HUES48 (cell line): ENCODE data around the gene NEUROD1.

Experiments used
- H3K27ac ChIP-seq: one replicate; pipeline ENCODE4 v1.7.0; 2013; ENCODE audit warnings: low read depth, low read length, inconsistent platforms
- H3K27me3 ChIP-seq: 2 replicates; pipeline ENCODE4 v1.6.1; 2013; ENCODE audit warnings: mild to moderate bottlenecking, low read length; ENCODE audit not compliant: control insufficient read depth, insufficient read depth
- H3K36me3 ChIP-seq: 2 replicates; pipeline ENCODE4 v1.6.1; 2013; ENCODE audit warnings: low read length; ENCODE audit not compliant: control insufficient read depth, insufficient read depth
- H3K4me1 ChIP-seq: 2 replicates; pipeline ENCODE4 v1.6.1; 2013; ENCODE audit warnings: mild to moderate bottlenecking, low read length; ENCODE audit not compliant: control insufficient read depth, insufficient read depth
- H3K4me3 ChIP-seq: 2 replicates; pipeline ENCODE4 v1.5.1; 2013; ENCODE audit warnings: mild to moderate bottlenecking, low read depth, low read length
- H3K9ac ChIP-seq: 2 replicates; pipeline ENCODE4 v1.6.1; 2013; ENCODE audit warnings: mild to moderate bottlenecking, low read depth, low read length, moderate library complexity
- H3K9me3 ChIP-seq: 2 replicates; pipeline ENCODE4 v1.6.1; 2013; ENCODE audit warnings: low read length; ENCODE audit not compliant: control insufficient read depth, insufficient read depth

Gene NEUROD1

GRCh38 chr2:181678861-181679543, 1.3 kb downstream of the NEUROD1 start:
- Histone ChIP-seq H3K4me1 (peaks cover 40% of the 10 kb centered on the region), H3K9me3 (no peaks in the 10 kb centered on the region), H3K27me3 (peaks cover 100% of the 10 kb centered on the region), H3K36me3 (no peaks in the 10 kb centered on the region), H3K4me3 (no peak overlapping the region), H3K9ac (no peak overlapping the region), H3K27ac (no peak overlapping the region)

- H3K4me1 ChIP-seq: peaks cover 40% of the 10 kb centered on the region
- no peak overlapping the region for H3K4me3 ChIP-seq
- no peaks in the 10 kb centered on the region for H3K9me3 ChIP-seq
- peaks cover 100% of the 10 kb centered on the region for H3K27me3 ChIP-seq
- no peak overlapping the region for H3K9ac ChIP-seq
- H3K27ac ChIP-seq: no peak overlapping the region
- no peaks in the 10 kb centered on the region for H3K36me3 ChIP-seq
Measured at GRCh38 chr2:181677912-181678586, 2.3 kb downstream of the NEUROD1 start.

GRCh38 chr2:181675254-181675653, 5.1 kb downstream of the NEUROD1 start:
- Histone ChIP-seq H3K27ac (no peak overlapping the region), H3K27me3 (peaks cover 95% of the 10 kb centered on the region), H3K4me3 (no peak overlapping the region), H3K36me3 (no peaks in the 10 kb centered on the region), H3K9me3 (no peaks in the 10 kb centered on the region), H3K9ac (no peak overlapping the region), H3K4me1 (peaks cover 19% of the 10 kb centered on the region)

GRCh38 chr2:181674461-181674860, 5.9 kb downstream of the NEUROD1 start:
- Histone ChIP-seq H3K4me3 (no peak overlapping the region), H3K27me3 (peaks cover 94% of the 10 kb centered on the region), H3K27ac (no peak overlapping the region), H3K4me1 (peaks cover 11% of the 10 kb centered on the region), H3K36me3 (no peaks in the 10 kb centered on the region), H3K9me3 (no peaks in the 10 kb centered on the region), H3K9ac (no peak overlapping the region)

GRCh38 chr2:181673173-181673572, 7.1 kb downstream of the NEUROD1 start:
- Histone ChIP-seq H3K4me3 (no peak overlapping the region), H3K27ac (no peak overlapping the region), H3K9me3 (no peaks in the 10 kb centered on the region), H3K27me3 (peaks cover 94% of the 10 kb centered on the region), H3K9ac (no peak overlapping the region), H3K36me3 (no peaks in the 10 kb centered on the region), H3K4me1 (0 out of 2 replicates have a peak, but pooled peaks cover 1% of the 10 kb centered on the region)

GRCh38 chr2:181672255-181673008, 7.9 kb downstream of the NEUROD1 start:
- Histone ChIP-seq H3K9ac (no peak overlapping the region), H3K36me3 (no peaks in the 10 kb centered on the region), H3K9me3 (no peaks in the 10 kb centered on the region), H3K4me1 (peaks cover 3% of the 10 kb centered on the region), H3K27me3 (peaks cover 94% of the 10 kb centered on the region), H3K27ac (no peak overlapping the region), H3K4me3 (no peak overlapping the region)

GRCh38 chr2:181670632-181671031, 9.7 kb downstream of the NEUROD1 start:
- no peaks in the 10 kb centered on the region for H3K36me3 ChIP-seq
- H3K4me1 ChIP-seq: peaks cover 16% of the 10 kb centered on the region
- no peak overlapping the region for H3K27ac ChIP-seq
- H3K4me3 ChIP-seq: no peak overlapping the region
- H3K9ac ChIP-seq: no peak overlapping the region
- peaks cover 6% of the 10 kb centered on the region; the same call in 1 of the 2 replicates for H3K9me3 ChIP-seq
- peaks cover 85% of the 10 kb centered on the region for H3K27me3 ChIP-seq

GRCh38 chr2:181667234-181667633, 13.1 kb downstream of the NEUROD1 start:
- Histone ChIP-seq H3K27ac (no peak overlapping the region), H3K9me3 (peaks cover 6% of the 10 kb centered on the region; the same call in 1 of the 2 replicates), H3K27me3 (peaks cover 57% of the 10 kb centered on the region), H3K9ac (no peak overlapping the region), H3K4me3 (no peak overlapping the region), H3K36me3 (no peaks in the 10 kb centered on the region), H3K4me1 (peaks cover 16% of the 10 kb centered on the region)

- Histone ChIP-seq H3K4me3 (no peak overlapping the region), H3K9me3 (peaks cover 6% of the 10 kb centered on the region; the same call in 1 of the 2 replicates), H3K4me1 (peaks cover 27% of the 10 kb centered on the region), H3K9ac (no peak overlapping the region), H3K27ac (no peak overlapping the region), H3K36me3 (no peaks in the 10 kb centered on the region), H3K27me3 (peaks cover 65% of the 10 kb centered on the region)
Measured at GRCh38 chr2:181662287-181662686, 18.0 kb downstream of the NEUROD1 start.

- Histone ChIP-seq H3K4me1 (peaks cover 28% of the 10 kb centered on the region), H3K36me3 (no peaks in the 10 kb centered on the region), H3K9ac (no peak overlapping the region), H3K4me3 (no peak overlapping the region), H3K27me3 (peaks cover 73% of the 10 kb centered on the region), H3K9me3 (no peaks in the 10 kb centered on the region), H3K27ac (no peak overlapping the region)
Measured at GRCh38 chr2:181660181-181660580, 20.1 kb downstream of the NEUROD1 start.

GRCh38 chr2:181658444-181658843, 21.9 kb downstream of the NEUROD1 start:
- Histone ChIP-seq H3K4me1 (peaks cover 28% of the 10 kb centered on the region), H3K4me3 (no peak overlapping the region), H3K36me3 (no peaks in the 10 kb centered on the region), H3K9ac (no peak overlapping the region), H3K27ac (no peak overlapping the region), H3K9me3 (no peaks in the 10 kb centered on the region), H3K27me3 (peaks cover 90% of the 10 kb centered on the region)
